GM12878 (cell line): ENCODE data around the gene AKR1C1. TPM values are rescaled to one million over a fixed set of nuclear protein-coding genes. Genes with fewer than 3 reads are reported as not detected.

ENCODE experiments used
- ATAC-seq: fragments of 200-7000 bp; cut with Tn5 transposase; 3 replicates; pipeline ENCODE4 v1.9.1; 2020; ENCODE audit warnings: mild to moderate bottlenecking, moderate library complexity
- BruUV-seq: library from RNA; stranded (reverse); fragments of 400-500 nt; replicated peaks from 2 replicates; lab custom pipeline; 2021; lab: Mats Ljungman, UMichigan
- CTCF ChIA-PET: fragments of 300-600 bp; sonication (Branson Sonifier 250); formaldehyde crosslinking; extraction: SDS; loops from one replicate; lab custom pipeline; 2021; ENCODE audit warnings: inconsistent platforms; lab: Yijun Ruan, JAX
- POLR2A ChIA-PET: fragments of 350-600 bp; formaldehyde crosslinking; extraction: SDS; loops from one replicate; lab custom pipeline; 2021; ENCODE audit warnings: inconsistent platforms; lab: Charles Lee
- RAD21 ChIA-PET: fragments of 300-600 bp; sonication (Branson Sonifier 250); formaldehyde crosslinking; loops from one replicate; lab custom pipeline; 2023; ENCODE audit warnings: antibody characterized with exemption; ENCODE audit not compliant: unreplicated experiment; lab: Charles Lee
- SMC1A ChIA-PET: fragments of 300-600 bp; sonication (Branson Sonifier 250); formaldehyde crosslinking; loops from one replicate; lab custom pipeline; 2023; ENCODE audit not compliant: unreplicated experiment, uncharacterized antibody; lab: Charles Lee
- DNase-seq: peaks from one replicate; pipeline ENCODE4 v3.0.0-alpha.2; 2011; ENCODE audit warnings: low read depth, low spot score
- FAIRE-seq: peaks from 3 replicates; lab custom pipeline; 2011; peaks lifted over from hg19 to GRCh38; lab: Jason Lieb, UNC
- H2AFZ ChIP-seq: 2 replicates; pipeline ENCODE4 v1.6.0; 2011; ENCODE audit warnings: low read depth, low read length, control low read depth; ENCODE audit not compliant: control insufficient read depth
- H3K27ac ChIP-seq: 2 replicates; pipeline ENCODE4 v1.5.1; 2011; ENCODE audit warnings: control low read depth; ENCODE audit not compliant: control insufficient read depth, insufficient read depth
- H3K27me3 ChIP-seq, 2 experiments: replicated peaks in 1 of 2; 2 replicates each; pipeline versions ENCODE4 v1.6.0 to v1.6.1; 2011; ENCODE audit warnings: low read length in 1 of 2; ENCODE audit not compliant: control insufficient read depth in 2 of 2, insufficient read depth in 2 of 2
- H3K36me3 ChIP-seq, 2 experiments: 2 replicates each; pipeline ENCODE4 v1.5.1; 2011; ENCODE audit warnings: low read length in 1 of 2; ENCODE audit not compliant: control insufficient read depth in 2 of 2, insufficient read depth in 2 of 2
- H3K4me1 ChIP-seq: 2 replicates; pipeline ENCODE4 v1.6.1; 2011; ENCODE audit warnings: mild to moderate bottlenecking, low read length, moderate library complexity, mixed read lengths; ENCODE audit not compliant: control insufficient read depth, insufficient read depth
- H3K4me2 ChIP-seq: 2 replicates; pipeline ENCODE4 v1.6.0; 2011; ENCODE audit warnings: control low read depth; ENCODE audit not compliant: control insufficient read depth, insufficient read depth
- H3K4me3 ChIP-seq: fragments of 200-600 bp; sonication (generic); 2 replicates; pipeline ENCODE4 v1.5.1; 2016
- H3K79me2 ChIP-seq: 2 replicates; pipeline ENCODE4 v1.6.0; 2011; ENCODE audit warnings: low read length; ENCODE audit not compliant: control insufficient read depth, insufficient read depth
- H3K9ac ChIP-seq: 2 replicates; pipeline ENCODE4 v1.8.0; 2011; ENCODE audit warnings: low read length, control low read depth, mixed read lengths; ENCODE audit not compliant: control insufficient read depth, insufficient read depth
- H3K9me3 ChIP-seq: replicated peaks from 3 replicates; pipeline ENCODE4 v1.5.1; 2011; ENCODE audit warnings: mild to moderate bottlenecking, low read length; ENCODE audit not compliant: control insufficient read depth, insufficient read depth
- H4K20me1 ChIP-seq: 2 replicates; pipeline ENCODE4 v1.6.0; 2011; ENCODE audit not compliant: control insufficient read depth, insufficient read depth
- E2F4 ChIP-seq: IDR thresholded peaks from 2 replicates; pipeline ENCODE4 v1.6.1; 2012; ENCODE audit warnings: low read depth, low read length, improper control_type of control experiment
- ETV6 ChIP-seq, 2 experiments: fragments of 450-650 bp in 1 of 2; IDR thresholded peaks in 1 of 2; conservative IDR thresholded peaks in 1 of 2; 2 replicates each; pipeline ENCODE4 v1.6.1; 2014; ENCODE audit warnings: antibody characterized with exemption in 1 of 2, borderline replicate concordance in 1 of 2, low read depth in 1 of 2, mild to moderate bottlenecking in 1 of 2, moderate library complexity in 1 of 2
- FOXM1 ChIP-seq: IDR thresholded peaks from 2 replicates; pipeline ENCODE4 v1.6.1; 2012; ENCODE audit warnings: low read depth, mild to moderate bottlenecking, inconsistent platforms, low read length, moderate library complexity
- HSF1 ChIP-seq: fragments of 150-350 bp; IDR thresholded peaks from 2 replicates; pipeline ENCODE4 v1.6.1; 2014; ENCODE audit warnings: mild to moderate bottlenecking, low read depth, low read length
- MLLT1 ChIP-seq: fragments of 450-650 bp; IDR thresholded peaks from 2 replicates; pipeline ENCODE4 v1.6.1; 2016; ENCODE audit warnings: mild to moderate bottlenecking
- NBN ChIP-seq: fragments of 450-650 bp; IDR thresholded peaks from 2 replicates; pipeline ENCODE4 v1.6.1; 2016
- TCF7 ChIP-seq: IDR thresholded peaks from 2 replicates; pipeline ENCODE4 v1.6.1; 2014; ENCODE audit warnings: antibody characterized with exemption, borderline replicate concordance
- USF1 ChIP-seq: IDR thresholded peaks from 2 replicates; pipeline ENCODE4 v1.6.1; 2011; ENCODE audit warnings: borderline replicate concordance, low read depth, mild to moderate bottlenecking, moderate library complexity, mixed read lengths, low read length; ENCODE audit not compliant: insufficient read depth; ENCODE audit errors: extremely low read length
- YY1 ChIP-seq: IDR thresholded peaks from 2 replicates; pipeline ENCODE4 v1.6.1; 2011; ENCODE audit warnings: low read depth, mild to moderate bottlenecking, low read length
- ZBTB11 ChIP-seq: fragments of 450-650 bp; formaldehyde crosslinking; IDR thresholded peaks from 2 replicates; pipeline ENCODE4 v1.5.0; 2022; ENCODE audit warnings: mild to moderate bottlenecking, missing genetic modification characterization
- in situ Hi-C: fragments of 300-500 bp; cut with MboI; formaldehyde crosslinking; loops from 9 replicates; pipeline ENCODE4 v1.14.3; 2018; ENCODE audit warnings: mixed read lengths
- intact Hi-C: fragments of 100-400 bp; cut with micrococcal nuclease; formaldehyde crosslinking; loops from one replicate; pipeline ENCODE4 v1.14.2; 2022; ENCODE audit not compliant: unreplicated experiment
- polyA plus RNA-seq, 11 experiments: library from polyadenylated mRNA; depleted of rRNA in 4 of 11; unstranded in 6 of 11; stranded (reverse) in 5 of 11; fragments of >200 nt; fragmentation: Nextera tagmentation in 4 of 11; fragmentation: Illumina TruSeq in 1 of 11; extraction: Ambion mirVana in 4 of 11; extraction: Trizol in 1 of 11; gene quantifications; 1 replicate in 1 of 11; 2 replicates in 10 of 11; pipeline versions ENCODE4 v1.2.1 to v1.2.3, GENCODE V29; 2011 to 2016; ENCODE audit warnings: inconsistent platforms in 2 of 11, missing spikeins in 2 of 11, low read depth in 1 of 11
- total RNA-seq, 4 experiments: library from RNA; depleted of rRNA in 3 of 4; stranded (reverse); fragments of >200 nt in 3 of 4; fragmentation: Illumina TruSeq in 1 of 4; extraction: Trizol in 1 of 4; gene quantifications; 2 replicates each; pipeline versions ENCODE4 v1.2.1 to v1.2.3, GENCODE V29; 2013 to 2021

AKR1C1 gene
- total and polyA plus RNA-seq, 10 of the 15 experiments (the other 5 are each of a cell fraction or from before 2014, with no cell fraction given) = 0.05 to 1.2 (median 0.35) TPM; not detected in 6

GRCh38 chr10:4945766-4946717 is 17.2 kb upstream of the AKR1C1 start (continued):
- TF ChIP-seq MLLT1 (no peak), ETV6 (conservative IDR thresholded peaks at IDR 0.05 in 1 of 2, IDR thresholded peaks at IDR 0.05 in 1 of 2; ENCODE audit: borderline replicate concordance in 1 of 2, low read depth in 1 of 2) (no peak)

- POLR2A ChIA-PET = no interaction called here
- in situ Hi-C loops (no loop called here), intact Hi-C loops (no loop called here)
- Histone ChIP-seq H3K4me3 (no peak overlapping the region), H3K4me2 (no peak overlapping the region), H3K27me3 (no peaks in the 10 kb centered on the region), H3K9ac (no peak overlapping the region), H3K27ac (no peak overlapping the region), H3K4me1 (no peaks in the 10 kb centered on the region), H3K79me2 (no peaks in the 10 kb centered on the region), H3K9me3 (no peaks in the 10 kb centered on the region), H4K20me1 (no peaks in the 10 kb centered on the region), H2AFZ (no peak overlapping the region), H3K36me3 (no peaks in the 10 kb centered on the region)
- FAIRE-seq = no peak
- no peak for DNase-seq
- RAD21 ChIA-PET = no interaction called here
- ATAC-seq = no peak
- CTCF ChIA-PET = no interaction called here
- BruUV-seq = no TSS peak
- SMC1A ChIA-PET = no interaction called here
- TF ChIP-seq TCF7 = no peak
- no peak for TF ChIP-seq HSF1
- no peak for TF ChIP-seq FOXM1
- no peak for TF ChIP-seq YY1
- no peak for TF ChIP-seq ZBTB11 (CRISPR knock-in tag)
- TF ChIP-seq USF1 = no peak
- TF ChIP-seq E2F4 = no peak
- no peak for TF ChIP-seq NBN
Observed at GRCh38 chr10:4947039-4947634, 16.1 kb upstream of the AKR1C1 start.
